HCT116 (cell line): ENCODE measurements around the gene ZNF423. TPM values are rescaled to one million over a fixed set of nuclear protein-coding genes. Genes with fewer than 3 reads are reported as not detected.

ENCODE experiments used
- ATAC-seq: fragments of 200-7000 bp; cut with Tn5 transposase; 2 replicates; pipeline ENCODE4 v1.9.1; 2020; ENCODE audit warnings: mild to moderate bottlenecking, moderate library complexity
- BruUV-seq: library from RNA; stranded (reverse); fragments of 400-500 nt; replicated peaks from 2 replicates; lab custom pipeline; 2021; lab: Mats Ljungman, UMichigan
- CTCF ChIA-PET: fragments of 300-600 bp; sonication (Branson Sonifier 250); formaldehyde crosslinking; loops from one replicate; lab custom pipeline; 2021; ENCODE audit warnings: antibody characterized with exemption; lab: Charles Lee
- POLR2A ChIA-PET: fragments of 300-600, 350-600 bp; sonication (Branson Sonifier 250); formaldehyde crosslinking; loops from one replicate; lab custom pipeline; 2021; ENCODE audit warnings: antibody characterized with exemption; lab: Charles Lee
- RAD21 ChIA-PET, 2 experiments: fragments of 300-600 bp; sonication (Branson Sonifier 250); formaldehyde crosslinking; loops; one replicate each; lab custom pipeline; 2023; ENCODE audit warnings: low total read pairs in 2 of 2; ENCODE audit not compliant: uncharacterized antibody in 2 of 2, unreplicated experiment in 2 of 2, low non-redundant PET in 1 of 2; lab: Charles Lee
- DNase-seq: peaks from one replicate; pipeline ENCODE4 v3.0.0-alpha.2; 2010; ENCODE audit warnings: low read depth, low spot score
- H2AFZ ChIP-seq: fragments of 200-600 bp; shearing (Covaris generic), sonication (generic); 2 replicates; pipeline ENCODE4 v1.6.1; 2017; ENCODE audit warnings: low read depth, mixed run types, mixed read lengths, antibody characterized with exemption, low read length; ENCODE audit not compliant: poor library complexity, severe bottlenecking
- H3K27ac ChIP-seq: 2 replicates; pipeline ENCODE4 v1.5.1; 2012; ENCODE audit warnings: low read depth, low read length
- H3K27me3 ChIP-seq: fragments of 200-600 bp; sonication (generic); 2 replicates; pipeline ENCODE4 v1.6.1; 2016; ENCODE audit warnings: mixed run types, low read length, mixed read lengths; ENCODE audit not compliant: insufficient read depth
- H3K36me3 ChIP-seq, 2 experiments: fragments of 200-500 bp in 1 of 2; fragments of 200-600 bp in 1 of 2; sonication (Bioruptor generic) in 1 of 2; sonication (generic) in 1 of 2; 2 replicates each; pipeline versions ENCODE4 v1.5.1 to v1.6.1; 2014 to 2016; ENCODE audit warnings: low read length in 2 of 2, inconsistent platforms in 1 of 2, mixed read lengths in 1 of 2, mixed run types in 1 of 2; ENCODE audit not compliant: insufficient read depth in 2 of 2, control insufficient read depth in 1 of 2
- H3K4me1 ChIP-seq, 2 experiments: fragments of 200-600 bp in 1 of 2; sonication (generic) in 1 of 2; 2 replicates each; pipeline versions ENCODE4 v1.5.1 to v1.6.1; 2012 to 2017; ENCODE audit warnings: low read length in 2 of 2, inconsistent platforms in 1 of 2, mild to moderate bottlenecking in 1 of 2, mixed read lengths in 1 of 2, mixed run types in 1 of 2, moderate library complexity in 1 of 2; ENCODE audit not compliant: insufficient read depth in 2 of 2, control insufficient read depth in 1 of 2
- H3K4me2 ChIP-seq: fragments of 200-600 bp; sonication (generic); 2 replicates; pipeline ENCODE4 v1.6.1; 2017; ENCODE audit warnings: mixed run types, low read length, mixed read lengths
- H3K4me3 ChIP-seq, 2 experiments: fragments of 200-600 bp in 1 of 2; sonication (generic) in 1 of 2; replicated peaks in 1 of 2; 2 replicates each; pipeline ENCODE4 v1.5.1; 2011 to 2016; ENCODE audit warnings: low read length in 2 of 2, control low read depth in 1 of 2, low read depth in 1 of 2, mild to moderate bottlenecking in 1 of 2, mixed read lengths in 1 of 2, mixed run types in 1 of 2
- H3K79me2 ChIP-seq: fragments of 200-600 bp; sonication (generic); 2 replicates; pipeline ENCODE4 v1.6.1; 2017; ENCODE audit warnings: mild to moderate bottlenecking, mixed run types, low read length, moderate library complexity, mixed read lengths; ENCODE audit not compliant: insufficient read depth
- H3K9ac ChIP-seq: fragments of 200-600 bp; sonication (generic); 2 replicates; pipeline ENCODE4 v1.6.1; 2016; ENCODE audit warnings: low read length, mixed read lengths
- H3K9me2 ChIP-seq: fragments of 200-600 bp; sonication (generic), shearing (Covaris generic); 2 replicates; pipeline ENCODE4 v1.6.1; 2017; ENCODE audit warnings: mixed run types, mild to moderate bottlenecking, moderate library complexity; ENCODE audit not compliant: insufficient read depth
- H3K9me3 ChIP-seq, 2 experiments: fragments of 200-500 bp in 1 of 2; fragments of 200-600 bp in 1 of 2; sonication (Bioruptor generic) in 1 of 2; sonication (generic) in 1 of 2; 2 replicates each; pipeline ENCODE4 v1.6.1; 2014 to 2017; ENCODE audit warnings: low read length in 2 of 2, mixed read lengths in 2 of 2, inconsistent platforms in 1 of 2, low read depth in 1 of 2, mild to moderate bottlenecking in 1 of 2, mixed run types in 1 of 2, moderate library complexity in 1 of 2; ENCODE audit not compliant: control insufficient read depth in 1 of 2, insufficient read depth in 1 of 2
- H4K20me1 ChIP-seq: fragments of 200-600 bp; sonication (generic), shearing (Covaris generic); 2 replicates; pipeline ENCODE4 v1.6.1; 2017; ENCODE audit warnings: mixed run types, mild to moderate bottlenecking, moderate library complexity; ENCODE audit not compliant: insufficient read depth
- ATF3 ChIP-seq: IDR thresholded peaks from 2 replicates; pipeline ENCODE4 v1.6.1; 2012
- EGR1 ChIP-seq: IDR thresholded peaks from 2 replicates; pipeline ENCODE4 v1.6.1; 2012; ENCODE audit warnings: low read depth
- ELF1 ChIP-seq: IDR thresholded peaks from 2 replicates; pipeline ENCODE4 v1.6.1; 2012; ENCODE audit warnings: low read depth, borderline replicate concordance
- FOSL1 ChIP-seq: IDR thresholded peaks from 2 replicates; pipeline ENCODE4 v1.6.1; 2012; ENCODE audit warnings: low read depth
- MAX ChIP-seq: IDR thresholded peaks from 2 replicates; pipeline ENCODE4 v1.6.1; 2012
- POLR2A ChIP-seq: IDR thresholded peaks from 2 replicates; pipeline ENCODE4 v1.7.0; 2011; ENCODE audit warnings: borderline replicate concordance; ENCODE audit not compliant: insufficient read depth, insufficient read length; ENCODE audit errors: extremely low read depth
- POLR2AphosphoS5 ChIP-seq: IDR thresholded peaks from 2 replicates; pipeline ENCODE4 v1.6.1; 2011; ENCODE audit warnings: mild to moderate bottlenecking, low read depth, low read length, moderate library complexity
- TCF7L2 ChIP-seq: IDR thresholded peaks from 2 replicates; pipeline ENCODE4 v1.7.0; 2011; ENCODE audit warnings: borderline replicate concordance, inconsistent platforms; ENCODE audit not compliant: insufficient read depth, insufficient read length; ENCODE audit errors: extremely low read depth
- YY1 ChIP-seq: IDR thresholded peaks from 2 replicates; pipeline ENCODE4 v1.6.1; 2011; ENCODE audit warnings: low read length, low read depth, moderate library complexity, mild to moderate bottlenecking; ENCODE audit not compliant: insufficient replicate concordance; ENCODE audit errors: extremely low read depth
- ZNF274 ChIP-seq: fragments of 200-500 bp; sonication (Bioruptor generic); IDR thresholded peaks from 2 replicates; pipeline ENCODE4 v1.6.1; 2014; ENCODE audit warnings: mild to moderate bottlenecking, low read depth, low read length, inconsistent platforms
- intact Hi-C: fragments of 100-400 bp; cut with micrococcal nuclease; formaldehyde crosslinking; loops from 2 replicates; pipeline ENCODE4 v1.10.0; 2022
- total RNA-seq: library from RNA; stranded (reverse); gene quantifications from one replicate; pipeline ENCODE4 v1.2.1, GENCODE V29; 2021; ENCODE audit not compliant: unreplicated experiment

The ZNF423 gene
- total RNA-seq, 1 experiment from 2014 or later: 0.22 TPM

- no peak overlapping the region for H3K9ac ChIP-seq
- no peaks in the 10 kb centered on the region for H3K4me1 ChIP-seq
- H3K9me2 ChIP-seq: no peaks in the 10 kb centered on the region
- no peaks in the 10 kb centered on the region for H3K36me3 ChIP-seq
- no peak overlapping the region for H2AFZ ChIP-seq
- intact Hi-C loops: no loop called here
- ChIA-PET CTCF (no interaction called here), POLR2A (no interaction called here), RAD21 (no interaction called here)
- BruUV-seq: no TSS peak
- TF ChIP-seq POLR2AphosphoS5: no peak
- TF ChIP-seq ATF3: no peak
- no peak for TF ChIP-seq POLR2A
- TF ChIP-seq YY1: no peak
- TF ChIP-seq TCF7L2: no peak
- no peak for TF ChIP-seq ZNF274
- TF ChIP-seq MAX: no peak
- no peak for TF ChIP-seq FOSL1
- no peak for TF ChIP-seq ELF1
- ATAC-seq (no peak), DNase-seq (no peak)
- H3K79me2 ChIP-seq: no peaks in the 10 kb centered on the region
- no peak overlapping the region for H3K4me3 ChIP-seq
- H3K27ac ChIP-seq: no peak overlapping the region
- peaks cover 23% of the 10 kb centered on the region for H3K27me3 ChIP-seq
- H4K20me1 ChIP-seq: no peaks in the 10 kb centered on the region
- no peaks in the 10 kb centered on the region for H3K9me3 ChIP-seq
- no peak overlapping the region for H3K4me2 ChIP-seq
These were observed 317.9 kb downstream of the ZNF423 start for GRCh38 chr16:49537924-49538459.

GRCh38 chr16:49534901-49535610 lies 320.9 kb downstream of the ZNF423 start:
- intact Hi-C loops: no loop called here
- BruUV-seq: no TSS peak

More at GRCh38 chr16:49534901-49535610, 320.9 kb downstream of the ZNF423 start:
- Histone ChIP-seq H4K20me1 (no peaks in the 10 kb centered on the region), H3K36me3 (no peaks in the 10 kb centered on the region), H3K79me2 (no peaks in the 10 kb centered on the region), H2AFZ (no peak overlapping the region), H3K9ac (no peak overlapping the region), H3K27ac (no peak overlapping the region), H3K4me3 (no peak overlapping the region), H3K4me1 (no peaks in the 10 kb centered on the region), H3K9me2 (no peaks in the 10 kb centered on the region), H3K9me3 (no peaks in the 10 kb centered on the region), H3K4me2 (no peak overlapping the region), H3K27me3 (peaks cover 28% of the 10 kb centered on the region)
- CTCF ChIA-PET: no interaction called here
- RAD21 ChIA-PET: no interaction called here
- POLR2A ChIA-PET: no interaction called here
- DNase-seq (no peak), ATAC-seq (no peak)
- TF ChIP-seq EGR1: no peak
- no peak for TF ChIP-seq YY1
- no peak for TF ChIP-seq ELF1
